Kidney (tissue), 14 donors: Measurements from ENCODE around the gene PRKAR1B. TPM values are rescaled to one million over a fixed set of nuclear protein-coding genes. Genes with fewer than 3 reads are reported as not detected.

Experiments
- DNase-seq, 5 donors: peaks; one replicate each; pipeline ENCODE4 v3.0.0-alpha.2; 2013 to 2020
- FAIRE-seq: peaks from 2 replicates; lab custom pipeline; 2012; peaks lifted over from hg19 to GRCh38; lab: Jason Lieb, UNC
- H3K27ac ChIP-seq, 2 donors: one replicate each; pipeline ENCODE4 v1.7.0; 2013; ENCODE audit warnings: low read depth in 2 of 2, low read length in 2 of 2, inconsistent platforms in 1 of 2
- H3K27me3 ChIP-seq: one replicate; pipeline ENCODE4 v1.7.1; 2013; ENCODE audit warnings: low read length, inconsistent platforms; ENCODE audit not compliant: control insufficient read depth, insufficient read depth
- H3K36me3 ChIP-seq, 3 donors: one replicate each; pipeline versions ENCODE4 v1.7.0 to v1.7.1; 2013; ENCODE audit warnings: low read length in 3 of 3, control low read depth in 1 of 3, inconsistent platforms in 1 of 3; ENCODE audit not compliant: insufficient read depth in 3 of 3, control insufficient read depth in 2 of 3
- H3K4me1 ChIP-seq, 3 donors: one replicate each; pipeline versions ENCODE4 v1.7.0 to v1.7.1; 2013; ENCODE audit warnings: low read length in 3 of 3, inconsistent platforms in 1 of 3, low read depth in 1 of 3; ENCODE audit not compliant: control insufficient read depth in 2 of 3, insufficient read depth in 2 of 3
- H3K4me3 ChIP-seq, 3 donors: one replicate each; pipeline versions ENCODE4 v1.7.0 to v1.8.1; 2013; ENCODE audit warnings: low read length in 3 of 3, control low read depth in 1 of 3, inconsistent platforms in 1 of 3
- H3K9ac ChIP-seq, 3 donors: one replicate each; pipeline versions ENCODE4 v1.7.0 to v1.7.1; 2013; ENCODE audit warnings: low read length in 3 of 3, control low read depth in 1 of 3, inconsistent platforms in 1 of 3
- H3K9me3 ChIP-seq, 3 donors: one replicate each; pipeline versions ENCODE4 v1.7.0 to v1.7.1; 2013; ENCODE audit warnings: low read length in 3 of 3, control low read depth in 1 of 3, inconsistent platforms in 1 of 3; ENCODE audit not compliant: control insufficient read depth in 2 of 3, insufficient read depth in 1 of 3
- CTCF ChIP-seq: IDR thresholded peaks from 3 replicates; pipeline ENCODE4 v1.5.1; 2012; ENCODE audit warnings: mild to moderate bottlenecking, moderate library complexity, borderline replicate concordance; ENCODE audit not compliant: insufficient read depth; ENCODE audit errors: extremely low read depth
- intact Hi-C: fragments of 100-400 bp; cut with DNase I; formaldehyde crosslinking; loops from one replicate; pipeline ENCODE4 v1.11.1; 2022
- polyA plus RNA-seq: library from polyadenylated mRNA; stranded (reverse); fragments of 350-450 nt; fragmentation: Illumina TruSeq; extraction: RNeasy Lipid Tissue Mini Kit (QIAGEN cat#74804); gene quantifications from one replicate; pipeline ENCODE4 v1.2.3, GENCODE V29; 2014; ENCODE audit warnings: low read depth, low replicate concordance; ENCODE audit not compliant: insufficient read depth
- total RNA-seq: library from RNA; stranded (reverse); fragmentation: NEBNext Ultra II Directional; extraction: Animal tissue kit (Norgen Biotek cat#: 25700); gene quantifications from one replicate; pipeline ENCODE4 v1.2.1, GENCODE V29; 2021
- donor health status: control.
- donor health status: control.
- donor health status: control.
- donor health status: control.
- donor health status: control.
- donor health status: DM: yes; HTN: yes; CAD: no.
- donor health status: Normal renal cell carcinoma (clear cell type).

PRKAR1B gene
- total and polyA plus RNA-seq, 2 donors from 2014 or later, result 15.9 to 21.4 TPM

GRCh38 chr7:696812-697551 lies 30.1 kb downstream of the PRKAR1B start:
- H3K4me1 ChIP-seq, result peaks cover 0 to 5% (median 0%) of the 10 kb centered on the region in 3 donors
- no peaks in the 10 kb centered on the region for H3K9me3 ChIP-seq
- H3K36me3 ChIP-seq, result peaks cover 2 to 8% (median 2%) of the 10 kb centered on the region in 3 donors
- no peaks in the 10 kb centered on the region for H3K27me3 ChIP-seq
- DNase-seq, result peak in 2 of 5 donors; percentile 40 to 74
- no peak for FAIRE-seq
- intact Hi-C loops, result no loop called here
- H3K4me3 ChIP-seq, result no peak overlapping the region
- H3K9ac ChIP-seq, result no peak overlapping the region
- TF ChIP-seq CTCF, result no peak
- no peak overlapping the region for H3K27ac ChIP-seq

GRCh38 chr7:696426-696811 lies 30.7 kb downstream of the PRKAR1B start:
- intact Hi-C loops, result no loop called here
- Histone ChIP-seq H3K27ac (no peak overlapping the region), H3K9me3 (no peaks in the 10 kb centered on the region), H3K9ac (no peak overlapping the region), H3K4me1 (peaks cover 0 to 5% (median 0%) of the 10 kb centered on the region in 3 donors), H3K27me3 (no peaks in the 10 kb centered on the region), H3K4me3 (no peak overlapping the region), H3K36me3 (peaks cover 2 to 8% (median 2%) of the 10 kb centered on the region in 3 donors)
- no peak for TF ChIP-seq CTCF
- DNase-seq, result peak in 2 of 5 donors; percentile 35 to 59
- FAIRE-seq, result no peak

- no peak overlapping the region for H3K4me3 ChIP-seq
- peaks cover under 1% of the 10 kb centered on the region in 3 donors for H3K36me3 ChIP-seq
- FAIRE-seq (no peak), DNase-seq (peak in 1 of 5 donors; percentile 24)
- peaks cover 0 to under 1% (median 0%) of the 10 kb centered on the region in 3 donors for H3K4me1 ChIP-seq
- TF ChIP-seq CTCF, result no peak
- H3K27me3 ChIP-seq, result no peaks in the 10 kb centered on the region
- H3K9ac ChIP-seq, result no peak overlapping the region
- peaks cover 0 to 4% (median 0%) of the 10 kb centered on the region in 3 donors for H3K9me3 ChIP-seq
- intact Hi-C loops, result no loop called here
- no peak overlapping the region for H3K27ac ChIP-seq
Measured at GRCh38 chr7:693280-693679, 33.8 kb downstream of the PRKAR1B start.
